ENCODE measurements around the gene SLX4. TPM values are rescaled to one million over a fixed set of nuclear protein-coding genes. Genes with fewer than 3 reads are reported as not detected.
A peak's percentile ranks its signal among the peaks of the same experiment; 100 is the strongest.

Gene SLX4
- total RNA-seq, 1 donor from 2014 or later: 14.1 TPM

DNA sequence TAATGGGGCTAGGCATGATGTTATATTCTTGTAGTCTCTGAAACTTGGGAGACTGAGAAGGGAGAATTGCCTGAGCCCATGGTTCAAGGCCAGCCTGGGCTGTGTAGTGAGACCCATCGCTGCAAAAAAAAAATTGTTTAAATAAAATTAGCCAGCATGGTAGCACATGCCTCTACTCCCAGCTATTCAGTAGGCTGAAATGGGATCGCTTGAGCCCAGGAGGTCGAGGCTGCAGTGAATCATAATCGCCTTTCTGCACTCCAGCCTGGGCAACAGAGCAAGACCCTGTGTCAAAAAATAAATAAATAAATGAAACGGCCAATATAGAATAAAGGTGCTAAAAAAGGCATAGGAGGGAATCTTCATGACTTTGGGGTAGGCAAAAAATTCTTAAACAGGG, 13.9 kb upstream of the SLX4 start:
- Mint-ChIP-seq H3K27me3 (ENCODE audit: unreplicated experiment) (no peaks in the 10 kb centered on the region), H3K4me3 (ENCODE audit: unreplicated experiment) (no peak overlapping the region), H3K4me1 (ENCODE audit: low read depth, unreplicated experiment) (no peaks in the 10 kb centered on the region), H3K36me3 (ENCODE audit: unreplicated experiment) (no peaks in the 10 kb centered on the region), H3K9me3 (ENCODE audit: unreplicated experiment) (no peaks in the 10 kb centered on the region), H3K27ac (ENCODE audit: unreplicated experiment) (no peak overlapping the region)
- no peak for DNase-seq
- TF ChIP-seq, protein P1, sequence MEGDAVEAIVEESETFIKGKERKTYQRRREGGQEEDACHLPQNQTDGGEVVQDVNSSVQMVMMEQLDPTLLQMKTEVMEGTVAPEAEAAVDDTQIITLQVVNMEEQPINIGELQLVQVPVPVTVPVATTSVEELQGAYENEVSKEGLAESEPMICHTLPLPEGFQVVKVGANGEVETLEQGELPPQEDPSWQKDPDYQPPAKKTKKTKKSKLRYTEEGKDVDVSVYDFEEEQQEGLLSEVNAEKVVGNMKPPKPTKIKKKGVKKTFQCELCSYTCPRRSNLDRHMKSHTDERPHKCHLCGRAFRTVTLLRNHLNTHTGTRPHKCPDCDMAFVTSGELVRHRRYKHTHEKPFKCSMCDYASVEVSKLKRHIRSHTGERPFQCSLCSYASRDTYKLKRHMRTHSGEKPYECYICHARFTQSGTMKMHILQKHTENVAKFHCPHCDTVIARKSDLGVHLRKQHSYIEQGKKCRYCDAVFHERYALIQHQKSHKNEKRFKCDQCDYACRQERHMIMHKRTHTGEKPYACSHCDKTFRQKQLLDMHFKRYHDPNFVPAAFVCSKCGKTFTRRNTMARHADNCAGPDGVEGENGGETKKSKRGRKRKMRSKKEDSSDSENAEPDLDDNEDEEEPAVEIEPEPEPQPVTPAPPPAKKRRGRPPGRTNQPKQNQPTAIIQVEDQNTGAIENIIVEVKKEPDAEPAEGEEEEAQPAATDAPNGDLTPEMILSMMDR (IDR thresholded peaks at IDR 0.05; ENCODE audit: partially characterized antibody, unreplicated experiment): no peak

DNA sequence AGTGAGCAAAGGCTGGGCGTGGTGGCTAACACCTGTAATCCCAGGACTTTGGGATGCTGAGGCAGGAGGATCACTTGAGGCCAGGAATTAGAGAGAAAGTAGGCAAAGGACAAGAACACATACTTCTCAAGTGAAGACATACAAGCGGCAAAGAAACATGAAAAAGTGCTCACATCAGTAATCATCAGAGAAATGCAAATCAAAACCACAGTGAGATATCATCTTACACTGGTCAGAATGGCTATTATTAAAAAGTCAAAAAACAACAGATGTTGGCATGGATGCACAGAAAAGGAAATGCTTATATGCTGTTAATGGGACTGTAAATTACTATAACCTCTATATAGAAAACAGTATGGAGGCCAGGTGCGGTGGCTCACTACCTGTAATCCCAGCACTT, 12.2 kb upstream of the SLX4 start:
- TF ChIP-seq, protein P1 (IDR thresholded peaks at IDR 0.05; ENCODE audit: partially characterized antibody, unreplicated experiment): no peak
- Mint-ChIP-seq H3K36me3 (ENCODE audit: unreplicated experiment) (no peaks in the 10 kb centered on the region), H3K4me3 (ENCODE audit: unreplicated experiment) (no peak overlapping the region), H3K27me3 (ENCODE audit: unreplicated experiment) (no peaks in the 10 kb centered on the region), H3K27ac (ENCODE audit: unreplicated experiment) (no peak overlapping the region), H3K9me3 (ENCODE audit: unreplicated experiment) (no peaks in the 10 kb centered on the region), H3K4me1 (ENCODE audit: low read depth, unreplicated experiment) (no peaks in the 10 kb centered on the region)
- no peak for DNase-seq

DNA sequence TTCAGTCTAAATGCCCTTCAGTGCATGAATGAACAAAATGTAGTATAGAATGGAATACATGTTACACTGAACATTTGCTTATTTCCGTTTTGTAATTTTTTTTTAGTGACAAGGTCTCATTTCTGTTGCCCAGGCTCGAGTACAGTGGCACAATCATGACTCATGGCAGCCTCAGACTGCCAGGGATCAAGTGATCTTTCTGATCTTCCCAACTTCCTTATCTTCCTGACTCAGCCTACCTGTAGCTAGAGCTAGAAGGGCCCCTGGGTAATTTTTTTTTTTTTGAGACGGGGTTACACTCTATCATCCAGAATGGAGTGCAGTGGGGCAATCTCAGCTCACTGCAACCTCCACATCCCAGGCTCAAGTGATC, 7.3 kb upstream of the SLX4 start:
- peaks cover 2% of the 10 kb centered on the region for H3K27me3 Mint-ChIP-seq (ENCODE audit: unreplicated experiment)
- H3K36me3 Mint-ChIP-seq (ENCODE audit: unreplicated experiment): peaks cover 4% of the 10 kb centered on the region
- no peak overlapping the region for H3K4me3 Mint-ChIP-seq (ENCODE audit: unreplicated experiment)
- no peak overlapping the region for H3K27ac Mint-ChIP-seq (ENCODE audit: unreplicated experiment)
- no peaks in the 10 kb centered on the region for H3K9me3 Mint-ChIP-seq (ENCODE audit: unreplicated experiment)
- no peaks in the 10 kb centered on the region for H3K4me1 Mint-ChIP-seq (ENCODE audit: low read depth, unreplicated experiment)
- DNase-seq: no peak
- TF ChIP-seq, protein P1 (IDR thresholded peaks at IDR 0.05; ENCODE audit: partially characterized antibody, unreplicated experiment): no peak

DNA sequence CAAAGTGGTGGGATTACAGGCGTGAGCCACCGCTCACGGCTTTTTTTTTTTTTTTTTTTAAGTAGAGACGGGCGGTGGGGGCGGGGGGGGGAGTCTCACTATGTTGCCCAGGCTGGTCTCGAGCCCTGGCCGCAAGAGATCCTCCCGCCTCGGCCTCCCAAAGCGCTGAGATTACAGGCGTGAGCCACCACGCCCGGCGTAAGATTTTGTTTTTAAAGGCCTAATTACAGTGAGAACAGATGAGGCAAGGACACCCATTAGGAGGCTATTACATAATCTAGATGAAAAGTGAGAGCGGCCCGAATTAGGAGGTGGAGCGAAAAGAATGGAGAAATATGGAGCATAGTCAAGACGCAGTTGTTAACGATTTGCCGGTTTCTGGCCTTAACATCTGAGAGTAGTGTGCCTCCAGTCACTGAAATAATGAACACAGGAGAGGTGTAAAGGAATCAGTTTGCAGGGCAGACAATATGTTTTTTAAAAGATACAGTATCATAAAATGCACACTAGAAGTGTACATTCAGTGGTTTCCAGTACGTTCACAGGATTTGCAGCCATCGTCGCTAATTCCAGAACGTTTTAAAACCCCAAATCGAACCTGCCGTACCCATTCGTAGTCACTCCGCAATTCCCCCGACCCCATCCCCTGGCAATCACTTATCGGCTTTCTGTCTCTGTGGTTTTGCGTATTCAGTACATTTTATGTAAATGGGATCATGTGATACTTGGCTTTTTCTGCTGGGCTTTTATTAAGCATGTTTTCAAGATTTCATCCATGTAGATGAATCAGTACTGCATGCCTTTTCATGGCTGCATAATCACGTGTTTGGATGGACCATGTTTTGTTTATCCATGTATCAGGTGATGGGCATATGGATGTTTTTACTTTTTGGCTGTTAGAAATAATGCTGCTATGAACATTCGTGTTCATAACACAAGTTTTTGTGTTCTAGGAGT, 1.4 kb upstream of the SLX4 start:
- TF ChIP-seq, protein P1 (IDR thresholded peaks at IDR 0.05; ENCODE audit: partially characterized antibody, unreplicated experiment): no peak
- no peak for DNase-seq
- H3K27ac Mint-ChIP-seq (ENCODE audit: unreplicated experiment): no peak overlapping the region
- H3K4me3 Mint-ChIP-seq (ENCODE audit: unreplicated experiment): peak overlapping the region; percentile 73
- peaks cover 6% of the 10 kb centered on the region for H3K27me3 Mint-ChIP-seq (ENCODE audit: unreplicated experiment)
- no peaks in the 10 kb centered on the region for H3K9me3 Mint-ChIP-seq (ENCODE audit: unreplicated experiment)
- H3K4me1 Mint-ChIP-seq (ENCODE audit: low read depth, unreplicated experiment): peaks cover 12% of the 10 kb centered on the region
- H3K36me3 Mint-ChIP-seq (ENCODE audit: unreplicated experiment): peaks cover 4% of the 10 kb centered on the region

DNA sequence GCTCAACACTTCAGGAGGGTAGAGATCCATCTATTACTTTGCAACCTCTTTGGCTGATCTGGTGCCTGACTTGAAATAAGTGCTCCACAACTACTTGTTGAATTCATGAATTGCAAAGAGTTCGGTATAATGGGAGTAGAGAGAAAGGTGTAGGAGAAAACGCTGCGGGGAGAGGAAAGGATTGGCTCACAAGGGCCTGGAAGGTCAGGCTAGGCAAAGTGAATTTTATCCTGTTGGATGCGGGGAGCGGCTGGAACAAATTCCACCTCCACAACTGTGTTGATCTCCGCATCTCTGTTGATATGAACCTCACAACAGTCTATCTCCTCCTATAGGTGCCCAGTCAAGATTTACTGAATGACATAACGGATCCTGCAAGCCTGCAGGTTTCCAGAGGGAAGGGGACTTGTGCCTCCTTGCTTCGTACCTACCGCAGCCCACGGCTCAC, 684 bp downstream of the SLX4 start:
- Mint-ChIP-seq H3K36me3 (ENCODE audit: unreplicated experiment) (no peaks in the 10 kb centered on the region), H3K27me3 (ENCODE audit: unreplicated experiment) (peaks cover 6% of the 10 kb centered on the region), H3K9me3 (ENCODE audit: unreplicated experiment) (no peaks in the 10 kb centered on the region), H3K27ac (ENCODE audit: unreplicated experiment) (no peak overlapping the region), H3K4me3 (ENCODE audit: unreplicated experiment) (peak overlapping the region; percentile 94), H3K4me1 (ENCODE audit: low read depth, unreplicated experiment) (peaks cover 12% of the 10 kb centered on the region)
- no peak for DNase-seq
- TF ChIP-seq, protein P1 (IDR thresholded peaks at IDR 0.05; ENCODE audit: partially characterized antibody, unreplicated experiment): no peak

Measured in glutamatergic neuron (in vitro differentiated cells).